NT2/D1 (cell line): Measurements from ENCODE around the gene HNRNPH3.

Experiments used
- DNase-seq: peaks from one replicate; pipeline ENCODE4 v3.0.0-alpha.2; 2011; ENCODE audit warnings: low read depth, low spot score
- H3K27me3 ChIP-seq: 2 replicates; pipeline ENCODE4 v1.6.0; 2011; ENCODE audit warnings: mild to moderate bottlenecking; ENCODE audit not compliant: insufficient read length, insufficient read depth
- H3K36me3 ChIP-seq: 2 replicates; pipeline ENCODE4 v1.6.1; 2011; ENCODE audit warnings: mild to moderate bottlenecking, low read length, mixed read lengths; ENCODE audit not compliant: insufficient read depth, insufficient read length
- H3K4me1 ChIP-seq: 2 replicates; pipeline ENCODE4 v1.5.1; 2011; ENCODE audit not compliant: insufficient read depth, insufficient read length
- H3K4me3 ChIP-seq: 2 replicates; pipeline ENCODE4 v1.5.1; 2011; ENCODE audit warnings: low read depth; ENCODE audit not compliant: insufficient read length
- H3K9ac ChIP-seq: 2 replicates; pipeline ENCODE4 v1.6.0; 2011; ENCODE audit warnings: low read depth; ENCODE audit not compliant: insufficient read length
- H3K9me3 ChIP-seq: 2 replicates; pipeline ENCODE4 v1.5.1; 2011; ENCODE audit warnings: mild to moderate bottlenecking, low read length; ENCODE audit not compliant: insufficient read depth
- SUZ12 ChIP-seq: IDR thresholded peaks from 2 replicates; pipeline ENCODE4 v1.6.1; 2011; ENCODE audit not compliant: insufficient read length, insufficient read depth; ENCODE audit errors: extremely low read depth
- YY1 ChIP-seq: IDR thresholded peaks from 2 replicates; pipeline ENCODE4 v1.6.1; 2011; ENCODE audit not compliant: insufficient read length, insufficient read depth
- ZNF274 ChIP-seq: IDR thresholded peaks from 2 replicates; pipeline ENCODE4 v1.6.1; 2011; ENCODE audit warnings: mild to moderate bottlenecking, low read depth, low read length

The HNRNPH3 gene

DNA sequence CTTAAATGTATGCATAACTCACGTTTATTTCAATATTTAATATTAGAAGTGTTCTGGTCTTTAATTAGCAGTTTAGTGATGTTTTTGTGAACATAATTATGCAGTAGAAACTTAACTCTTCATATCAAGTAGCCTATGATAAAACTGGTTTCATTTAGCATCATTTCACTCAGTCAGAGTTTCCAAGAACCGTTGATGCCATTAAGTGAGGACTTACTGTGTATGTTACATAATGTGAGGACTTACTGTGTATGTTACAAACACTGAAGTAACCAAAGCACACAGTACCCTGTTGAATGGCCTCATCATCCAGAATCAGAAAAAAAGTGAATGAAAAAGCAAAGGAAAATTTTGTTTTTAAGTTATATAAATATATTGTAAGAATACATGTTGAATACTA, 33.7 kb downstream of the HNRNPH3 start:
- Histone ChIP-seq H3K4me3 (no peak overlapping the region), H3K27me3 (no peaks in the 10 kb centered on the region), H3K9me3 (no peaks in the 10 kb centered on the region), H3K36me3 (peaks cover 23% of the 10 kb centered on the region), H3K9ac (no peak overlapping the region), H3K4me1 (no peaks in the 10 kb centered on the region)
- no peak for TF ChIP-seq YY1
- no peak for TF ChIP-seq ZNF274
- no peak for TF ChIP-seq SUZ12
- DNase-seq = no peak

DNA sequence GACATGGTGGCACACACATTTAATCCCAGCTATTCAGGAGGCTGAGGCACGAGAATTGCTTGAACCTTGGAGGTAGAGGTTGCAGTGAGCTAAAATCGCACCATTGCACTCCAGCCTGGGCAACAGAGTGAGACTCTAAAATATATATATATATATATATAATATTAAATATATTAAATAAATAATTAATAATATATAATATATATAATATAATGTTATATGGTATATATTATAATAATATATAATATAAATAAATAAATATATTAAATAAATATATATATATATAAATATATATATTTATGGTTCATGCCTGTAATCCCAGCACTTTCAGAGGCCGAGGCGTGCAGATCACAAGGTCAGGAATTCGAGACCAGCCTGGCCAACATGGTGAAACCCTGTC, 34.7 kb downstream of the HNRNPH3 start:
- peaks cover 18% of the 10 kb centered on the region for H3K36me3 ChIP-seq
- no peak overlapping the region for H3K4me3 ChIP-seq
- TF ChIP-seq ZNF274 = no peak
- no peak for TF ChIP-seq YY1
- no peak for TF ChIP-seq SUZ12
- no peak for DNase-seq
- no peaks in the 10 kb centered on the region for H3K27me3 ChIP-seq
- H3K9ac ChIP-seq = no peak overlapping the region
- H3K4me1 ChIP-seq = no peaks in the 10 kb centered on the region
- H3K9me3 ChIP-seq = 0 out of 2 replicates have a peak, but pooled peaks cover 1% of the 10 kb centered on the region

DNA sequence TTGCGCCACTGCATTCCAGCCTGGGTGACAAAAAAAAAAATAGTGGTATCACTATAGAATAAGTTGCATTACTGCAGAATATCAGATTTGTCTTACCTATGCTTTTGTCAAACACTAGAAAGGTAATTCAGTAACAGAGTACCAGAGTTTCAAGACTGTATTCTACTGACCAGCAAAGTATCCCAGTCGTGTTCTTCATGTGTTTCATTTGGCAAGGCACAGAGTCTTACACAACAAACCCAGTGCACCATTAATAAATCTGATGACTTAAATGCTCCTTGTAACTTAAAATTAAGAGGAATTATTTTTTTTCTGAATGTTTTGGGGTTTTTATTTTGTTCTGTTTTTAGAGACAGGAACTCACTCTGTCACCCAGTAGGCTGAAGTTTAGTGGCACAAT, 35.3 kb downstream of the HNRNPH3 start:
- Histone ChIP-seq H3K9me3 (peaks cover 7% of the 10 kb centered on the region; the same call in 1 of the 2 replicates), H3K36me3 (peaks cover 18% of the 10 kb centered on the region), H3K4me3 (no peak overlapping the region), H3K4me1 (no peaks in the 10 kb centered on the region), H3K9ac (no peak overlapping the region), H3K27me3 (no peaks in the 10 kb centered on the region)
- DNase-seq = no peak
- TF ChIP-seq ZNF274 = no peak
- no peak for TF ChIP-seq SUZ12
- TF ChIP-seq YY1 = no peak

DNA sequence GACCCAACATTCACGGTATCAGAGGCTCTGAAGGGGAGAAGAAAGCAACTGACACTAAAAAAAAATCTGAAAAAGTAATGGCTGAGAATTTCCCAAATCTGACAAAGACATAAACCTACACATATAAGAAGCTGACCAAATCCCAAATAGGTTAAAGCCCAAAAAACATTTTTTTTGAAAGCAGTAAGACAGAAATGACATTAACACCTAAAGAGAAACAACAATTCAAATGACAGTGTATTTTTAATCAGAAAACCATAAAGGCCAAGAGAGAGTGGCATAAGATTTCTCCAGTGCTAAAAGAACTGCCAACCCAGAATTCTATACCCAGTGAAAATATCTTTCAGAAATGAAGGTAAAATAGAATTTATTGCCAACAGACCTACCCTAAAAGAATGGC, 39.7 kb downstream of the HNRNPH3 start:
- Histone ChIP-seq H3K4me3 (no peak overlapping the region), H3K9ac (no peak overlapping the region), H3K27me3 (no peaks in the 10 kb centered on the region), H3K9me3 (peaks cover 19% of the 10 kb centered on the region; the same call in 1 of the 2 replicates), H3K4me1 (no peaks in the 10 kb centered on the region), H3K36me3 (peaks cover 21% of the 10 kb centered on the region)
- TF ChIP-seq YY1 = no peak
- no peak for TF ChIP-seq SUZ12
- no peak for TF ChIP-seq ZNF274
- DNase-seq = no peak

DNA sequence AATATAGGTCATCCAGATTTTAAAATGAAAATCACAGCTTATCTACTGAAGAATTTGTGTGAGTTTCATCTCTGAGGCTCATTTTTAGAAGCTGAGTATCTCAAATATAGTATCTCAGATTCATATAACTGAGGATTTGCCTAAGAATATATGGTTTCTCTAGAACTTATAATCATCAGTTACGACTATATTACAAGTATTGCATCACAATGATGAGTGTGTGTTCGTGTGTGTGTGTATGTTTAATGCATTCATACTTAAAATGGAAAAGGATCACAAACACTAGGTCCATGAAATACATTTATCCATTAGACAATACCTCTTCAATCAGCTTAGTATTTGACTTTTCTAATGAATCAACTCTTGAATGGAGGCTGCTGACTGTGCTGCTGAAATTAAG, 53.9 kb downstream of the HNRNPH3 start:
- Histone ChIP-seq H3K9me3 (no peaks in the 10 kb centered on the region), H3K4me1 (no peaks in the 10 kb centered on the region), H3K9ac (no peak overlapping the region), H3K27me3 (no peaks in the 10 kb centered on the region), H3K36me3 (peaks cover 29% of the 10 kb centered on the region), H3K4me3 (no peak overlapping the region)
- no peak for TF ChIP-seq ZNF274
- no peak for TF ChIP-seq SUZ12
- no peak for TF ChIP-seq YY1
- no peak for DNase-seq
